MCF 10A (cell line): ENCODE results near the gene CASP9. TPM values are rescaled to one million over a fixed set of nuclear protein-coding genes. Genes with fewer than 3 reads are reported as not detected.
"Not testable (repeated sequence)": the region's sequence is repeated elsewhere in the genome, so short reads cannot be mapped to it uniquely, and the experiment has no call there.

Experiments
- BruUV-seq: library from RNA; stranded (reverse); fragments of 400-500 nt; replicated peaks from 2 replicates; lab custom pipeline; 2021; lab: Mats Ljungman, UMichigan
- CTCF ChIA-PET: fragments of 300-600 bp; sonication (Branson Sonifier 250); formaldehyde crosslinking; extraction: SDS; loops from one replicate; lab custom pipeline; 2021; ENCODE audit warnings: antibody characterized with exemption, inconsistent platforms; lab: Yijun Ruan, JAX
- POLR2A ChIA-PET: fragments of 300-600, 350-650 bp; sonication (Branson Sonifier 250); formaldehyde crosslinking; extraction: SDS; loops from one replicate; lab custom pipeline; 2020; ENCODE audit warnings: antibody characterized with exemption, inconsistent platforms; lab: Yijun Ruan, JAX
- DNase-seq: peaks from one replicate; pipeline ENCODE4 v3.0.0-alpha.2; 2018; ENCODE audit not compliant: unreplicated experiment
- H3K27ac Mint-ChIP-seq: one replicate; pipeline ENCODE4 v1.8.0; 2022; ENCODE audit warnings: mild to moderate bottlenecking, low read depth, mixed read lengths; ENCODE audit not compliant: unreplicated experiment
- H3K27me3 Mint-ChIP-seq: one replicate; pipeline ENCODE4 v1.8.0; 2022; ENCODE audit warnings: mixed read lengths; ENCODE audit not compliant: insufficient read depth, unreplicated experiment
- H3K36me3 Mint-ChIP-seq: one replicate; pipeline ENCODE4 v1.8.0; 2022; ENCODE audit warnings: mild to moderate bottlenecking, moderate library complexity, mixed read lengths; ENCODE audit not compliant: insufficient read depth, unreplicated experiment
- H3K4me1 Mint-ChIP-seq: one replicate; pipeline ENCODE4 v1.8.0; 2022; ENCODE audit warnings: mixed read lengths; ENCODE audit not compliant: insufficient read depth, unreplicated experiment
- H3K4me3 Mint-ChIP-seq: one replicate; pipeline ENCODE4 v1.8.0; 2022; ENCODE audit warnings: mild to moderate bottlenecking, moderate library complexity, mixed read lengths; ENCODE audit not compliant: unreplicated experiment
- H3K9me3 Mint-ChIP-seq: one replicate; pipeline ENCODE4 v1.8.0; 2022; ENCODE audit warnings: mixed read lengths; ENCODE audit not compliant: unreplicated experiment
- intact Hi-C: fragments of 100-400 bp; cut with micrococcal nuclease; formaldehyde crosslinking; loops from 2 replicates; pipeline ENCODE4 v1.14.1; 2022
- total RNA-seq: library from RNA; stranded (reverse); gene quantifications from 2 replicates; pipeline ENCODE4 v1.2.3, GENCODE V29; 2022
- TF ChIP-seq, protein P1 (sequence below): fragments of 200-600 bp; IDR thresholded peaks from one replicate; pipeline ENCODE4 v1.8.0; 2022; ENCODE audit warnings: antibody characterized with exemption, mild to moderate bottlenecking; ENCODE audit not compliant: unreplicated experiment

CASP9 gene
- total RNA-seq, 1 experiment from 2014 or later: 8.9 TPM

DNA sequence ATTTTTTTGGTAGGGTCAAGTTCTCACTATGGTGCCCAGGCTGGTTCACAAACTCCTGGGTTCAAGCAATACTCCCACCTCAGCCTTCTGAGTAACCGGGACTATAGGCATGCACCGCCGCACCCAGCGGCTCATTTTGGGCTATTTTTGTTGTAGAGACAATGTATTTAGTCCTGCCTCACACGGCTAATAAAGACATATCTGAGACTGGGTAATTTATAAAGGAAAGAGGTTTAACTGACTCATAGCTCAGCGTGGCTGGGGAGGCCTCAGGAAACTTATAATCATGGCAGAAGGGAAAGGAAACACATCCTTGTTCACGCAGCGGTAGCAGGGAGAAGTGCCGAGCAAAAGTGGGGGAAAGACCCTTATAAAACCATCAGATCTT is 63.3 kb downstream of the CASP9 start:
- H3K27me3 Mint-ChIP-seq: no peaks in the 10 kb centered on the region
- no peak overlapping the region for H3K27ac Mint-ChIP-seq
- ChIA-PET CTCF (no interaction called here), POLR2A (no interaction called here)
- no TSS peak for BruUV-seq
- intact Hi-C loops: no loop called here
- DNase-seq: no peak
- H3K9me3 Mint-ChIP-seq: no peaks in the 10 kb centered on the region
- H3K4me3 Mint-ChIP-seq: no peak overlapping the region
- peaks cover under 1% of the 10 kb centered on the region for H3K4me1 Mint-ChIP-seq
- H3K36me3 Mint-ChIP-seq: no peaks in the 10 kb centered on the region
- TF ChIP-seq, protein P1, sequence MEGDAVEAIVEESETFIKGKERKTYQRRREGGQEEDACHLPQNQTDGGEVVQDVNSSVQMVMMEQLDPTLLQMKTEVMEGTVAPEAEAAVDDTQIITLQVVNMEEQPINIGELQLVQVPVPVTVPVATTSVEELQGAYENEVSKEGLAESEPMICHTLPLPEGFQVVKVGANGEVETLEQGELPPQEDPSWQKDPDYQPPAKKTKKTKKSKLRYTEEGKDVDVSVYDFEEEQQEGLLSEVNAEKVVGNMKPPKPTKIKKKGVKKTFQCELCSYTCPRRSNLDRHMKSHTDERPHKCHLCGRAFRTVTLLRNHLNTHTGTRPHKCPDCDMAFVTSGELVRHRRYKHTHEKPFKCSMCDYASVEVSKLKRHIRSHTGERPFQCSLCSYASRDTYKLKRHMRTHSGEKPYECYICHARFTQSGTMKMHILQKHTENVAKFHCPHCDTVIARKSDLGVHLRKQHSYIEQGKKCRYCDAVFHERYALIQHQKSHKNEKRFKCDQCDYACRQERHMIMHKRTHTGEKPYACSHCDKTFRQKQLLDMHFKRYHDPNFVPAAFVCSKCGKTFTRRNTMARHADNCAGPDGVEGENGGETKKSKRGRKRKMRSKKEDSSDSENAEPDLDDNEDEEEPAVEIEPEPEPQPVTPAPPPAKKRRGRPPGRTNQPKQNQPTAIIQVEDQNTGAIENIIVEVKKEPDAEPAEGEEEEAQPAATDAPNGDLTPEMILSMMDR: no peak

DNA sequence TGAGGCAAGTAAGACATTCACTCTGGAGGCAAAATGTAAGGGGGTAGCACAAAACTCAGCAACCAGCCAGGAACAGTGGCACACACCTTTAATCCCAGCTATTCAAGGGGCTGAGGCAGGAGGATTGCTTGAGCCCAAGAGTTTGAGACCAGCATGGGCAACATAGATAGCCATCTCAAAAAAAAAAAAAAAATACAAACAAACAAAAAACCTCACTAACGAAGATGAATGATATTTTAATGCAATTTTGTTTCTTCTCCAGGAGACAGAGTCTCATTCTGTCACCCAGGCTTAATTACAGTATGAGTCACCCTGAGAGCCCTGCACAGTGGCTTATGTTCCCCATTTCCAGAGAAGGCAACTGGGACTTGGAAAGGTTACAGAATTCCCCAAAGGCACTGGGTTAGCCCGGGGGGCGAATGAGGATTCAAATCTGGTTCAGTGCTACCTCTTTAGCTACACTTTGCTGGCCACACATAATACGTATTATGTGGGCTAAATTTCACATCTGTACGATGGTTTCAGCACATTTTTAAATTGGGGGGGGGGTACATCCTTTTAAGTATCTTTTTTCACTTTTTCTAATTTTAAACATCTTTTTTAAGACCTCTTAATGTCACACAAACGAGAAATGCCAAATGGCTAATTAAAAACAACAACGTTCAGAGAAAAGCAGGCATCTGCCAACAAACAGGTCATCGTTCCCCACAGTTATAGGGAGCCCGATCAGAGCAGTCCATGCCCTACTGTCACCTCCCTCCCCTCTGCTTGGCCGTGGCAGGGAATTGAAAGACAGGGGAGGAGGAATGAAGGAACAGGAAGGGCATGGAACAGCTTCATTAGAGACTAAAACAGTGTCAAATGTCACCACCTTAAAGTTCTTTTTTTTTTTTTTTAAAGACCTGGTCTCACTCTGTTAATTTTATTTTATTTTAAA is 64.0 kb downstream of the CASP9 start:
- intact Hi-C loops: no loop called here
- ChIA-PET POLR2A (no interaction called here), CTCF (interaction anchor here (0.6 kb wide), 1 partner anchor 607 kb away, joined by 5 read pairs; no protein-coding TSS in a partner anchor)
- H3K36me3 Mint-ChIP-seq: no peaks in the 10 kb centered on the region
- H3K4me1 Mint-ChIP-seq: peaks cover 5% of the 10 kb centered on the region
- no peak overlapping the region for H3K4me3 Mint-ChIP-seq
- H3K27ac Mint-ChIP-seq: no peak overlapping the region
- TF ChIP-seq, protein P1: no peak
- no peaks in the 10 kb centered on the region for H3K27me3 Mint-ChIP-seq
- BruUV-seq: no TSS peak
- peak; percentile 51 for DNase-seq
- H3K9me3 Mint-ChIP-seq: no peaks in the 10 kb centered on the region

DNA sequence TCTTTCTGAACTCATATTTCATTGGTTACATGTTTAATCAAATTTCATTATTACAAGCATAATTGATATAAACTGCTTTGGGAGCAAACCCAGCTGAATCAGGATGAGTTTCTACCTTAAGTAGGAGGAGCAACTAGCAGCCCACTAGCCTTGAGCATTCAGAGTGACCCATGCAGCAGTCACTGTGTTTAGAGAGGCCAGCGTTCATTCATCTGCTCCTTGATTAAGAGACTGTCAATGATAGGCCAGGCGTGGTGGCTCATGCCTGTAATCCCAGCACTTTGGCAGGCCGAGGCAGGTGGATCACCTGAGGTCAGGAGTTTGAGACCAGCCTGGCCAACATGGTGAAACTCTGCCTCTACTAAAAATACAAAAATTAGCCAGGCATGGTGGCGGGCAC is 65.6 kb downstream of the CASP9 start:
- H3K4me3 Mint-ChIP-seq, CTCF ChIA-PET: not testable (repeated sequence)
- POLR2A ChIA-PET: interaction anchor here (0.6 kb wide), 1 partner anchor 342 kb away, joined by 3 read pairs; no protein-coding TSS in a partner anchor

DNA sequence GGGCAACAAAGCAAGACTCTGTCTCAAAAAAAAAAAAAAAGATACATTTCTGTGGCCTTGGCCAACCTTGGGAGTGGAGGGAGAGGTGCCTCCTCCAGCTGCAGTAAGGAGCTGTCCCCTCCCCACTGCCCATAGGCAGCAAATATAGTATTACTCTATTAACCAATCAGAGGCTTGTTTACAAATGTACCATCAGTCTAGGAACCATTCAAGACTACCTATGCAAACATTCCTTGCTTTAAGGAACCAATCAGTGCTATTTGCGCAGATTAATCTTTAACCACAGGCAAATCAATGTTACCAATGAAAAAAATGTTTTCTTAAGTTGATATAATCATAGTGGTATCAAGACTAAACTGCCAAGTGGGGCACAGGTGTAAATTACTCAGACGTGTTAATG is 66.4 kb downstream of the CASP9 start:
- H3K36me3 Mint-ChIP-seq: no peaks in the 10 kb centered on the region
- intact Hi-C loops: no loop called here
- no peak for DNase-seq
- no peaks in the 10 kb centered on the region for H3K27me3 Mint-ChIP-seq
- ChIA-PET POLR2A (no interaction called here), CTCF (no interaction called here)
- H3K4me1 Mint-ChIP-seq: peaks cover 5% of the 10 kb centered on the region
- H3K4me3 Mint-ChIP-seq: no peak overlapping the region
- TF ChIP-seq, protein P1: no peak
- no peak overlapping the region for H3K27ac Mint-ChIP-seq
- BruUV-seq: no TSS peak
- H3K9me3 Mint-ChIP-seq: no peaks in the 10 kb centered on the region

More for the DNA sequence above, 65.6 kb downstream of the CASP9 start:
- H3K4me1 Mint-ChIP-seq, BruUV-seq, H3K36me3 Mint-ChIP-seq, intact Hi-C loops, H3K9me3 Mint-ChIP-seq, DNase-seq, H3K27me3 Mint-ChIP-seq: not testable (repeated sequence)
- H3K27ac Mint-ChIP-seq: peak overlapping the region; percentile 37
